Stimulated activated CD8-positive, alpha-beta memory T cell treated with anti-CD3 and anti-CD28 coated beads, Interleukin-4, amount 100 ng/mL, for 24 hours (primary cell): ENCODE measurements around the gene SNX14.
"Not testable (repeated sequence)": the region's sequence is repeated elsewhere in the genome, so short reads cannot be mapped to it uniquely, and the experiment has no call there.

ENCODE experiments used
- DNase-seq: peaks from one replicate; pipeline ENCODE4 v3.0.0-alpha.2; 2020; ENCODE audit warnings: low read depth

SNX14 gene

GRCh38 chr6:85593438-85594196, at the start of gene SNX14:
SNX14 (minus strand) TSS chr6:85593858; CDS start chr6:85593718, 140 bp downstream.
- peak; percentile 77 for DNase-seq

- DNase-seq, result peak; percentile 97
These were observed 49.3 kb upstream of the SNX14 start, which contains the start of gene SYNCRIP for GRCh38 chr6:85642774-85643536. SYNCRIP (minus strand) TSS chr6:85642886; CDS start chr6:85641439, 1,447 bp downstream.

GRCh38 chr6:85641897-85642773, 48.5 kb upstream of the SNX14 start:
- DNase-seq, result peak; percentile 40

DNA sequence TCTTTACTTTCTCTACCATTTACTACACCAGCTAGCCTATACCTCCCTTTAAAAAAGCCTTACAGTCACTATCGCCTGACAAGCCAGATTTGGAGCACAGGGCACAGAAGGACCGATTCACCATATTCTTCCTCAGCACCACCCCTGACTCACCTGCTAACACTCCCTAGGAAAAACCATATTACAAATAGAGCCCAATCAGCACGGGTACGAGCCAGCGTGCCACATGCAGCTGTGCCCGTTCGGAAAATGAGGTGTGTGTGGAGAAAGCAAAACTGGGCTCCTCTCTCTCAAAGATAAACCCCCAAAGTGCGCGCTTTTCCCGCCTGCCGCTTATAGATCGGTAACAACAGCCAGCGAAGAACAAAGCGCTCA, 47.9 kb upstream of the SNX14 start:
- DNase-seq, result no peak

GRCh38 chr6:85640821-85641220, 47.2 kb upstream of the SNX14 start:
- no peak for DNase-seq

DNA sequence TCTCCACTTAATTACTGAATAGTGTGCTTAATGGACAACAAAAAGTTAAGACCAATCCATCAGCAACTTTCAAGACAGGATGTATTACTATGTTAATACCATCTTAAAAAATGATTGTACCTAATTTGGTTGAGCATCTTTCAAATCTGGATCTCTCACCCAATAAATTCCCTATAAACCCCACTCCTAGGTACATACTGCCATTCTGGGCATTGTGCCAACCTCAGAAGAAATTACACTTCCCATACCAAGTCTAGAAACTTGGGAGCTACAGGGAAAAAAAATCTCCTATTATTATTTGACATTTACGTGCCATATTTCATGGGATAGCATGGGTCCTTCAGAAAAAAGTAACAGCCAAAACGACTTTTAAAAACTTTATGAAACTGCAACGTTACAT, 43.9 kb upstream of the SNX14 start:
- no peak for DNase-seq

GRCh38 chr6:85632164-85632942, 38.7 kb upstream of the SNX14 start:
- no peak for DNase-seq

- DNase-seq, result not testable (repeated sequence)
These were observed 37.5 kb upstream of the SNX14 start for GRCh38 chr6:85631117-85631516.

DNA sequence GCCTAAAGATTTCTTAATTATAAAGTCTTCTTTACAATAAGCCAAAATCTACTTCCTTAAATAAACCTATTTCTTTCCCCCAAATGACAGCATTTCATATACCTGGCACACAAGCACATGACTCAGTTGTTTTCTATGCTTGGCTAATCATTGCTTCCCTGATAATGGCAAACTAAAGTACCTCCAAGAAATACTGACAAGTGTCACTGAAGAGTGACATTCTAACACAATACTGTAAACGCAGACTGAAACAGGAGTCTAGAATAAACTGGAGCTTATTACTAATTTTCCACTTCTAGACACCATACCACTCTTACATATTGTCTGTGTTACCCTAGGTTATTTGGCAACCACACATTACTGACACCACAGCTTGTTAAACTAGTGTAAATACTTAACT, 34.7 kb upstream of the SNX14 start:
- no peak for DNase-seq

- DNase-seq, result no peak
These were observed 26.6 kb upstream of the SNX14 start for GRCh38 chr6:85620308-85620707.

DNA sequence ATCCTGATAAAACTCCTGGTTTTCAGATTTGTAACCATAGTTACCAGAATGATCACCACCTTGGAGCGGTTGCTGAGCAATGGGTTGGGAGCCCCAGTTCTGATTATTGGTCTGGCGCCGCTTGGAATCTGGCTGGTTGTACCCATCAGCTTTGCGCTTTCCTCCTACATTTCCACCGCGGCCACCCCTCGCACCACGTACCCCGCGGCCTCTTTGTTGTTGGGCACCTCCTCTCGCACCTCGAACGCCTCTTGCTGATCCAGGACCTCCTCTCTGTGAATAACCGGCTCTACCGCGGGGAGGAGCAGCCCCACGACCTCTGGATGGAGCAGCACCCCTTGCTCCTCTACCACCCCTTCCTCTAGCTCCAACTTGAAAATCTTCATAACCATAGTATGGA, 21.1 kb upstream of the SNX14 start:
- no peak for DNase-seq

GRCh38 chr6:85612690-85613474, 19.2 kb upstream of the SNX14 start:
- no peak for DNase-seq

GRCh38 chr6:85610182-85610895, 16.7 kb upstream of the SNX14 start:
- no peak for DNase-seq

GRCh38 chr6:85602100-85602499, 8.4 kb upstream of the SNX14 start:
- no peak for DNase-seq

DNA sequence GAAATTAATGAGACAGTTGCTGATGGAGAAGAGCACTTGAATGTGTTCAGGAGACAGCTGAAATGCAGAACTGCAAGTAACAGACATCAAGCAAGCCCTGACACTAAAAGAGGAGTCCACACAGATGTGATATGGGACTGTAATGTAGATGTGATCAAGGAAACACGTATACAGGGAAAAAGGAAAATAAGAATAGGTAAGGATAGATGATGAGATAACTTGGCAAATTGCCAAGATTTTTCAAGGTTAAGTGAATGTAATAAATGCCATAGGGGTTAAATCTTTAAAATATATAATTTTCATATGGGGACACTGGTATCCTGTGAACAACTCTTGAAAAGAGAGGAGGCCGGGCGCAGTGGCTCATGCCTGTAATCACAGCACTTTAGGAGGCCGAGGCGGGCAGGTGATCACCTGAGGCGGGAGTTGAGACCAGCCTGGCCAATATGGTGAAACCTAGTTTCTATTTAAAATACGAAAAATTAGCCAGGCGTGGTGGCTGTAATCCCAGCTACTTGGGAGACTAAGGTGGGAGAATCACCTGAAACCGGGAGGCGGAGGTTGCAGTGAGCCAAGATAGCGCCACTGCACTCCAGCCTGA, 7.2 kb upstream of the SNX14 start:
- no peak for DNase-seq

- no peak for DNase-seq
These were observed 706 bp upstream of the SNX14 start for GRCh38 chr6:85594197-85594930.

DNA sequence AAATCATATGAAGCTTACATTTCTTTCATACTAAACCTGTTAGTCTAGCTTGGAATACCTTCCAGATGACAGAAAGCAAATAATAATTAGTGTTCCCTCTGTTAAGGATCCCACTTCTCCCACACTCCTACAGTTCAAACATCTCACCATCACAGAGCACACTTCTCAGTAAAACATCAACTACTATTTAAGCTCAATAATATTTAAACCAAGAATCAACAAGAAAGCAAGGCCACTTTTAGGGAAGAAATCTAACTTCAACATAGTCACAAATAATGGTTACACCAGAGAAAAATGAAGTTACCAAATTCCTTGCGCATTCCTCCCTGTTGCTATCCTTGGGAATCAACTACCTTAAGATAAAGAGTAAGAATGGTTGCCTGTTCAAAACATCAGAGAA, 1.6 kb downstream of the SNX14 start:
- DNase-seq, result no peak

- DNase-seq, result no peak
These were observed 2.5 kb downstream of the SNX14 start for GRCh38 chr6:85591207-85591606.

- no peak for DNase-seq
These were observed 7.9 kb downstream of the SNX14 start for GRCh38 chr6:85585741-85586140.
